GM20431 (cell line): ENCODE measurements around the gene SLC17A1.

Experiments used
- in situ Hi-C: fragments of 300-500 bp; cut with MseI, MboI; formaldehyde crosslinking; loops from one replicate; pipeline ENCODE4 v1.15.0; 2020; ENCODE audit warnings: low sequenced_read_pairs; ENCODE audit not compliant: unreplicated experiment

Gene SLC17A1

DNA sequence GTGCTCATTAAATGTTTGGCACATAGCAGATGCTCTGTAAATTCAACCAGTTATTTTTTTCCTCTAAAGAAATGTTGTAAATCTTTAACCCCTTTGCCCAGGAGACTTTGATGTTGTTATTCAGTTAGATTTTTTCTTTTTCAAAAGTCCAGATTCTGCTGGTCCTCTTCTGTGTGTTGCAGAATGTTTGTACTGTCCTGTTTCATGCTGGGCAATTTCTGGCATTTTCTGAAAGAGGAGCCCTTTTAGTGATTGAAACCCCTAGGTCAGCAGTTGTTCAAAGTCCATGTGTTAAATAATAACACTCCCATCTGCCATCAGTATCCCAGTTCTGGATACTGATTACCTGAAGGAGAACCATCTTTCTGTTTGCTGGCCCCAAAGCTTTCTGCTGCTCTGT, 1.3 kb upstream of the SLC17A1 start:
- in situ Hi-C loops = no loop called here

DNA sequence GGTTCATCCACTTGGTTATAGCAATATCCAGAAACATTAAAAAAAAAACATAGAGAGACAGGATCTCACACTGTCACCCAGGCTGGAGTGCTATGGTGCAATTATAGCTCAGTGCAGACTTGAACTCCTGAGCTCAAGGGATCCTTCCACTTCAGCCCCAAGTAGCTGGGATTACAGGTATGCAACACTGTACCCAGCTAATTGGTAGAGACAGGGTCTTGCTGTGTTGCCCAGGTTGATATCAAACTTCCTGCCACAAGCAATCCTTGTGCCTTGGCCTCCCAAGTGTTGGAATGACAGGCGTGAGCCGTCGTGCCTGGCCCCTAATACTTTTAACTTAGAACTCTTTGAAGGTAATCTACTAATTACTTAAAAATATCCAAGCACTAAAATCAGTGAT, 818 bp upstream of the SLC17A1 start:
- in situ Hi-C loops = no loop called here

DNA sequence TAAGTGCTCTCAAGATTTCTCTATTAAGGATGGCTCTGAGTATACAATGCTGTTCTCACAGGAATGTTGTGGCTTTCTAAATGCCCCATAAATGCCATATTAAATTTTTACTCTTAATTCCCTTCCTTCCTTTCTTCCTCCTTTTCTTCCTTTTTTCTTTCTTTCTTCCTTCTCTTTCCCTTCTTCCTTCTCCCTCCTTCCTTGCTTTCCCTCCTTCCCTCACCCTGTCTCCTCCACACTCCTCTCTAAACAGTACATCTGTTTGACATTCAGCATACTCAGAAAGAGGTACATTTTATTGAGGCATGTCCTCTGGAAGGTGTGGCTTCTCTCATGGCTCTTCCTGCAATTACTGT, 433 bp upstream of the SLC17A1 start:
- in situ Hi-C loops = no loop called here

- in situ Hi-C loops = no loop called here
Measured at GRCh38 chr6:25830458-25830857, 1.4 kb downstream of the SLC17A1 start.

- in situ Hi-C loops = no loop called here
Measured at GRCh38 chr6:25829375-25829774, 2.5 kb downstream of the SLC17A1 start.

- in situ Hi-C loops = no loop called here
Measured at GRCh38 chr6:25821341-25821740, 10.5 kb downstream of the SLC17A1 start.

GRCh38 chr6:25816252-25816651, 15.6 kb downstream of the SLC17A1 start:
- in situ Hi-C loops = no loop called here

DNA sequence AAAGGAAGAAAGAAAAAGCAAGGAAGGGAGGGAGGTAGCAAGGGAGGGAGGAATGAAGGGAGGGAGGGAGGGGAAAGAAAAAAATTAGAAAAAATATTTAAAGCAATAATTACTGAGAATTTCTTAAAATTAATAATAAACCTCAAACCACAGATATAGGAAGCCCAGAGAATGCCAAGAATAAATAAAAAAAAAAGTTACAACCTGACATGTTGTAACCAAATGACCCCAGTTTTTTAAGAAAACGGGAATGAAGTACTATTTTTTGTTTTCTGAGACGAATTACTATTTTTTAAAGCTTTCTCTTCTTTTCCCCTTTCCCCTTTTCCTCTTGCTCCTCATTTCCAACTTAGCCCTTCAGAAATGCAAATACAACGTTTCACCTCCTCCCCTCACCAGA, 16.7 kb downstream of the SLC17A1 start:
- in situ Hi-C loops = no loop called here

- in situ Hi-C loops = no loop called here
Measured at GRCh38 chr6:25804804-25805203, 27.0 kb downstream of the SLC17A1 start.

GRCh38 chr6:25801436-25801835, 30.4 kb downstream of the SLC17A1 start:
- in situ Hi-C loops = no loop called here

DNA sequence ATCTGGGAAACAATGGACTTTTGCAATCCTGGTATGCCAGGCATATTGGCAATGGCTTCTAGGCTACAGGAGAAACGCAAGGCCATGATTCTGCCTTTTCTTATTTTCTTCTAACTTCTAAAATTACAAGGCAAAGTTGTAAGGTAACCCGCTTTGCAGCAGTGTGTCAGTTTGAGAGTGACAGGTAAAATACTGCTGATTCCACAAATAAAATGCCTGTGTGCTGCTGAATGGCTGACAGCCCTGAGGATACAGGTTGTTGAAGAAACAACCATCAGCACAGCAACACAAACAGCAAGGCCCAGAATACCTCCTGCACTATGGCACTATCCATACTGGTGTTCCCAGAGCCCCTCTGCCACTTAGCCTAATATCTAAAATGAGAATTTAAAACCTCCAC, 37.1 kb downstream of the SLC17A1 start:
- in situ Hi-C loops = no loop called here

DNA sequence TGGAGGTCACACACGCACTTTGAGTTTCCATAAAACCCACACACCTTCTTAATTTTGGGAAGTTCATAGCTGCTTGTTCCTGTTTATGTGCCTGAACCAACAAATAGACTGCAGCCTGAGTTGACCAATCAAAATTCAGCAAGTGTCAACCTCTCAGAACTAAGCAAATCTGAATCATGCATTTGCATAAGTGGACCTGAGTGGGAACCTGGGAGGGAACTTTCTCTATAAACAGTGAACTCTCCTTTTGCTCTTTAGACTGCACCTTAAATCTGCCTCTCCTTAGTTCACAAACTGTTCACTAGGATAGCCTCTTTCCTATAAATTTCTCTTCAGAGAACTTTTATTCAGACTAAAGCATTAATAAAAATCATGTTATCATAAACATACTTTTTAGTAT, 37.9 kb downstream of the SLC17A1 start:
- in situ Hi-C loops = no loop called here

GRCh38 chr6:25792016-25792415, 39.8 kb downstream of the SLC17A1 start:
- in situ Hi-C loops = no loop called here

DNA sequence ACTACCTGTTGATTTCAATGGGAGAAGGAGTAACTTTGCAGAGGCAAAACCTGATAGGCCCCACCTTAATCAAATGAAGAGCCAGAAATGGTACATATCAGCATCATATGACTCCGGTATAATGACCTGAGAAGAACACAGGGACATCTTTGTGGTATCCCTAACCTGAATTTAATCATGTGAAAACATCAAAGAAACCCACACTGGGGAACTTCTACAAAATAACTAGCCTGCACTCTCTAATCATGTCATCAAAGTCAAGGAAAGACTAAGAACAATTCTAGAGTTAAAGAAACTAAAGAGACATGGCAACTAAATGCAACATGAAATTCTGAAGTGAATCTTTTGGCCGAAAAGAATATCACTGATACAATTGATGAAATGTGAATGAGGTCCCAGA, 42.4 kb downstream of the SLC17A1 start:
- in situ Hi-C loops = no loop called here

DNA sequence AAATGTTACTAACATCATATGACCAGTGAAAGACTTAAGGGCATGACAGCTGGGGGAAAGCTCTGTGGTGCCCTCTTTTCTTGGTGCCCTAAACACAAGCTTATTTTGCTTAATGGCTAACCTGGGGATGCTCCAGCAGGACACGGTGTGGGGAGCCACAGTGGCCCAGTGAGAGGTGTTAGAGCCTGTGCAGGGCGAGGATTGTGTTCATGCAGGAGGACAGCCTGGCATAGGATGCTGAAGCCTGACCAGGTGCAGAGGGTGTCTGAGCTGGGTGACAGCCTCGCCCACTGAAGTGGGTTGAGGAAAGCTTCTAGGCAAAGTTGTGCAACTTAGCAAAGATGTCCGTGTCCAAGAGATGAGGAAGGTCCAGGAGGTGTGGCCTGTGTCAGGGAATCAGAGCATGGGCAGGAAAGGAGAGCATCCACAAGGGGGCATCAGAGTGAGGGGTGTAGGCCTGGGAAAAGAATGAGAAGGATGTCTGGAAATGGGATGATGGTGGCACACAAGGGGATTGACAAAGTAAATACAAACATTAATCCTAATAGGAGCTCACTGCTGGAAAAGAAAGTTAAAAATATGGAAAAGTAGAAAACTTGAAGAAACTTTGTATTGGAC, 43.4 kb downstream of the SLC17A1 start:
- in situ Hi-C loops = no loop called here

DNA sequence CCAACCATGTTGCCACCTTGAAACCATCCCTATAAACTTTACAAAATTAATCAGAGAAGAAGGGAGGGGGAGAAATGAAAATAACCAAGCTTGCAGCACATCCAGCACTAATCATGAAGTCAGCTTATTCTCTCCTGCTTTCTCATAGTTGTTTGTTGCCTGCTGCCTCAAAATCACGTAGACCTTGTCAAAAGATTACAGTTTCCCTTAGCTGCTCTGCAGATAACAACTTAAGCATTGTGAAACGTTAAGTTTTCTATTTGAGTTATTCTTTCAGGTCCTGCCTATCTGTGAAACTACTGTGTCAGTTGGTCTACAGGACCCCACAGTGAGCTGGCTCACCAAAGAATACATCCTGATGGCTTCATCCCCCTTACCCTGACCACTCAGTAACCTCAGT, 44.4 kb downstream of the SLC17A1 start:
- in situ Hi-C loops = no loop called here

DNA sequence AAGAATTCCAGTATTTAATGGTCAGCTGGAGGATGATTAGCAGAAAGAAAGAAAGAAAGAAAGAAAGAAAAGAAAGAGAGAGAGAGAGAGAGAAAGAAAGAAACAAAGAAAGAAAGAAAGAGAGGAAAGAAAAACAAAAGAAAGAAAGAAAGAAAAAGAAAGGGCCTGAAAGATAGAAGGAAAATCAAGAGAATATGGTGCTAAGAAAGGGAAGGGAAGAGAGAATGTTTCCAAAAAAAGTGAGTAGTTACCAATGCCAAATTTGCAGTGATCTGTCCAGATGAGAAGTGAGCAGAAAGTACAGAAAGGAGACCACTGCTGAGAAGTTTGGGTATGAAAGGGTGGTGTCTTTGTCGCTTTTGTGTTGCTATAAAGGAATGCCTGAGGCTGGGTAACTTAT, 50.7 kb downstream of the SLC17A1 start:
- in situ Hi-C loops = no loop called here

DNA sequence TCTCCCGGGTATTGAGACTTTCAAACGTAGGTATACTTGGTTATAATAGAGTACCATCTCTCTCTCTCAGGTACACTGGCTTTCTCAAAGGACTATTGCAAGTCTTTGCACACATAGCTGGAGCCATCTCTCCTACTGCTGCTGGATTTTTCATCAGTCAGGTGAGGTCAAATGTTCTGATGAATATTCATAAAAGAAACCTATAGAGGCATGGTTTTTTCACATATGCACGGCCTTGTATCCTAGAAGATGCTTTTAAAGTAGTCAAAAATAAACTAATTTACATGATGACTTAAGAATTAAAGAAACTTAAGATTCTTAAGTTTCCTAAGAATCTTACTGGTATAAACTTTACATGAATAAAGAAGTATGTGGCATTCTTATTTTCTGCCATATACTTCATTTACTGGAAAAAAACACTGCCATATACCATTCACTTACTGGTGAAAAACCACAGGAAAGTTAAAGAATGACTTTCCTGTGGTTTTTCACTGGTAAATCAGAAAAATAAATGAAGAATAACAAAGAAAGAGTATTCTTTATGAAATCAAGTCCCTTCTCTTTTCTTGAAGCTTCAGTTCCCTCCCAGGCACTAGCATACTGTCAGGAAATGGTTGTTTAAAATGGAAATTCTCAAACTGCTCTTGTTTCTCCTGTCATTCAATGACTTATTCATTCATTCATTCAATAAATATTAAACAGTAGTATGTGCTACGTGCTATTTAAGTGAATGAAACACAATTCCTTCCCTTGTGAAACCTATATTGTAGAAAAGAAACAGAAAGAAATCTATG, 53.8 kb downstream of the SLC17A1 start:
- in situ Hi-C loops = no loop called here

DNA sequence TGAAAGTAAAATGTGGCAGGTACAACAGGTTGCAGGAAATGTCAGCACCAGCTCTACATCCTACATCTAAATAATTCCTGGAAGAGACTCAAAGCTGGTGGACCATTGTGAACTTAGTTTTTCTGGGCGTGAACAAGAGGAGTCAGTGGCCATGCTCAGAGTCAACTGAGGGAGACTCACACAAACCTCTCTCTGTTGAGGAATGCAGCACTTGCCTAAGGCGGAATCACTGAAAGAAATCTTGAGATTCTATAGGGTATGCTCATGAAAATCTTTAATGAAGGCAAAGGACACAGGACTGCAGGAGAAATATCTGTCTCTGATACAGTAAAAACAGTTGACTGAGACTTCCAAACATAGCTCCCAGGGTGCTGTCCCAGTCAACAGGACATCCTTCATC, 54.8 kb downstream of the SLC17A1 start:
- in situ Hi-C loops = no loop called here

GRCh38 chr6:25774120-25774715, 57.6 kb downstream of the SLC17A1 start:
- in situ Hi-C loops = no loop called here

DNA sequence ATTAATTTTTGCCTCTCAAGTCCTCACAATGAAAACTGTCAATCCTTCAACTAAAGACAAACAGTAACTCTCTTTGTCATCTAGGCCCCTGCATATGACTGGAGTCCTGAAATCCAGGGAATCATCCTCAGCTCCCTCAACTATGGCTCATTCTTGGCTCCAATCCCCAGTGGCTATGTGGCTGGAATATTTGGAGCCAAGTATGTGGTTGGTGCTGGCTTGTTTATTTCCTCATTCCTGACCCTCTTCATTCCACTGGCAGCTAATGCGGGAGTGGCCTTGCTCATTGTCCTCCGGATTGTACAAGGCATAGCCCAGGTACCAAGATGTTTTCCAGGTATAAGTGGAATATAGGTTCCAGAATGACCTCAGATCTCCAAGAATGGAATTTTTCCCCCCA, 61.9 kb downstream of the SLC17A1 start:
- in situ Hi-C loops = no loop called here

DNA sequence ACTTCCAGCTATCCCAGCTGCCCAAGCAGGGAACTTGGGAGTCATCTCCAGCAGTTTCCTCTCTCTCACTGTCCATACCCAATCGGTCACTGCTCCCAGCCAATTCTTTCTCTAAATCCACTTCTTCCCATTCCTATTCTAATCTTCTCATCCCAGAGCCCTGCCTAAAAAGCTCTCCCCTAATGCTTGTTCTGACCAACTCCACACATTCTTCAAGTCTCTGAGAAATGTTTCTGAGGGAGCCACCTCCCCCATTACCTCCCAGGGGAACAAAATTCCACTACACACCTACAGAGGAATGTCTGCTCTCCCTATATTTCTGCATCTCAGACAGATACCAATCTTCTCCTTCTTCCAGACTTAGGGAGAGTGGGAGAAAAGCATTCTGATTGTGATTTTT, 63.3 kb downstream of the SLC17A1 start:
- in situ Hi-C loops = no loop called here
